GM23338 (cell line): ENCODE data around the gene TJP2. TPM values are rescaled to one million over a fixed set of nuclear protein-coding genes. Genes with fewer than 3 reads are reported as not detected.

Source experiments
- ATAC-seq: fragments of 200-7000 bp; cut with Tn5 transposase; 3 replicates; pipeline ENCODE4 v1.9.1; 2020
- DNase-seq: peaks from one replicate; pipeline ENCODE4 v3.0.0-alpha.2; 2015; ENCODE audit warnings: low spot score
- H2AFZ ChIP-seq: fragments of 200-600 bp; sonication (generic); 2 replicates; pipeline ENCODE4 v1.8.0; 2016; ENCODE audit warnings: antibody characterized with exemption, mild to moderate bottlenecking, moderate library complexity
- H3F3A ChIP-seq: fragments of 200-600 bp; sonication (generic); replicated peaks from 2 replicates; pipeline ENCODE4 v1.8.0; 2017; ENCODE audit warnings: antibody characterized with exemption, mixed run types, low read depth
- H3K27ac ChIP-seq: fragments of 200-600 bp; sonication (generic); 2 replicates; pipeline ENCODE4 v1.6.1; 2016; ENCODE audit warnings: low read depth
- H3K27me3 ChIP-seq: fragments of 200-600 bp; sonication (generic); 2 replicates; pipeline ENCODE4 v1.8.0; 2016; ENCODE audit warnings: mild to moderate bottlenecking, mixed run types, moderate library complexity; ENCODE audit not compliant: insufficient read depth
- H3K36me3 ChIP-seq: fragments of 200-600 bp; sonication (generic); 2 replicates; pipeline ENCODE4 v1.8.0; 2016; ENCODE audit warnings: mild to moderate bottlenecking; ENCODE audit not compliant: insufficient read depth
- H3K4me1 ChIP-seq: fragments of 200-600 bp; sonication (generic); 2 replicates; pipeline ENCODE4 v1.8.0; 2016; ENCODE audit warnings: mild to moderate bottlenecking, moderate library complexity; ENCODE audit not compliant: insufficient read depth
- H3K4me2 ChIP-seq: fragments of 200-600 bp; sonication (generic); 2 replicates; pipeline ENCODE4 v1.7.1; 2017; ENCODE audit warnings: mixed run types
- H3K4me3 ChIP-seq: fragments of 200-600 bp; sonication (generic); 2 replicates; pipeline ENCODE4 v1.6.1; 2016; ENCODE audit warnings: mixed run types
- H3K79me2 ChIP-seq: fragments of 200-600 bp; sonication (generic); replicated peaks from 2 replicates; pipeline ENCODE4 v1.8.0; 2017; ENCODE audit warnings: mild to moderate bottlenecking; ENCODE audit not compliant: insufficient read depth
- H3K9me2 ChIP-seq: fragments of 200-600 bp; sonication (generic); 2 replicates; pipeline ENCODE4 v1.8.0; 2017; ENCODE audit not compliant: insufficient read depth
- H4K20me1 ChIP-seq: fragments of 200-600 bp; sonication (generic); replicated peaks from 2 replicates; pipeline ENCODE4 v1.8.0; 2017; ENCODE audit warnings: mild to moderate bottlenecking; ENCODE audit not compliant: insufficient read depth
- H3K27ac Mint-ChIP-seq: 2 replicates; pipeline ENCODE4 v1.8.0; 2020; ENCODE audit warnings: inconsistent platforms, mild to moderate bottlenecking, moderate library complexity, mixed read lengths
- H3K27me3 Mint-ChIP-seq: 3 replicates; pipeline ENCODE4 v1.8.0; 2022; ENCODE audit warnings: low read depth, mild to moderate bottlenecking, moderate library complexity, mixed read lengths, inconsistent platforms; ENCODE audit not compliant: insufficient read depth, poor library complexity
- H3K36me3 Mint-ChIP-seq: 3 replicates; pipeline ENCODE4 v1.8.0; 2021; ENCODE audit warnings: low read depth, mild to moderate bottlenecking, inconsistent platforms, moderate library complexity, mixed read lengths
- H3K4me1 Mint-ChIP-seq: 3 replicates; pipeline ENCODE4 v1.8.0; 2020; ENCODE audit warnings: mild to moderate bottlenecking, inconsistent platforms, mixed read lengths
- H3K4me3 Mint-ChIP-seq: 3 replicates; pipeline ENCODE4 v1.8.0; 2021; ENCODE audit warnings: moderate library complexity, mild to moderate bottlenecking, inconsistent platforms, mixed read lengths
- H3K9me3 Mint-ChIP-seq: 3 replicates; pipeline ENCODE4 v1.8.0; 2020; ENCODE audit warnings: moderate library complexity, mild to moderate bottlenecking, inconsistent platforms, mixed read lengths
- CREB1 ChIP-seq: fragments of 250-450 bp; sonication (Bioruptor Pico); IDR thresholded peaks from 2 replicates; pipeline ENCODE4 v1.5.0; 2020; ENCODE audit warnings: low read depth, mild to moderate bottlenecking, moderate library complexity
- CTCF ChIP-seq, 2 experiments: fragments of 200-600 bp in 1 of 2; sonication (generic) in 1 of 2; conservative IDR thresholded peaks; 2 replicates each; pipeline versions ENCODE4 v1.5.1 to v1.6.1; 2016 to 2017; ENCODE audit warnings: antibody characterized with exemption in 2 of 2, low read depth in 2 of 2, mild to moderate bottlenecking in 2 of 2, moderate library complexity in 1 of 2
- ETS1 ChIP-seq: IDR thresholded peaks from 2 replicates; pipeline ENCODE4 v1.6.1; 2016; ENCODE audit warnings: antibody characterized with exemption
- EZH2 ChIP-seq: fragments of 200-600 bp; sonication (generic); IDR thresholded peaks from one replicate; pipeline ENCODE4 v1.8.0; 2017; ENCODE audit warnings: antibody characterized with exemption, mild to moderate bottlenecking, low read depth; ENCODE audit not compliant: unreplicated experiment
- EZH2phosphoT487 ChIP-seq: fragments of 200-600 bp; sonication (generic); IDR thresholded peaks from one replicate; pipeline ENCODE4 v1.8.1; 2018; ENCODE audit warnings: antibody characterized with exemption; ENCODE audit not compliant: unreplicated experiment
- JUNB ChIP-seq: IDR thresholded peaks from one replicate; pipeline ENCODE4 v1.6.1; 2016; ENCODE audit warnings: antibody characterized with exemption; ENCODE audit not compliant: unreplicated experiment
- NANOG ChIP-seq: IDR thresholded peaks from 2 replicates; pipeline ENCODE4 v1.6.1; 2016; ENCODE audit warnings: antibody characterized with exemption, borderline replicate concordance
- POLR2AphosphoS5 ChIP-seq: IDR thresholded peaks from 2 replicates; pipeline ENCODE4 v1.6.1; 2016; ENCODE audit warnings: antibody characterized with exemption, low read depth
- REST ChIP-seq: IDR thresholded peaks from one replicate; pipeline ENCODE4 v1.6.1; 2018; ENCODE audit warnings: antibody characterized with exemption; ENCODE audit not compliant: unreplicated experiment
- STAT1 ChIP-seq: IDR thresholded peaks from one replicate; pipeline ENCODE4 v1.6.1; 2016; ENCODE audit warnings: antibody characterized with exemption; ENCODE audit not compliant: unreplicated experiment
- ZNF114 ChIP-seq: fragments of 250-450 bp; sonication (Bioruptor Pico); IDR thresholded peaks from 2 replicates; pipeline ENCODE4 v1.5.0; 2020; ENCODE audit warnings: mild to moderate bottlenecking, moderate library complexity
- ZNF331 ChIP-seq: fragments of 250-450 bp; sonication (Bioruptor Pico); IDR thresholded peaks from 2 replicates; pipeline ENCODE4 v1.5.0; 2020; ENCODE audit warnings: low read depth, mild to moderate bottlenecking, moderate library complexity
- ZNF462 ChIP-seq: fragments of 250-450 bp; sonication (Bioruptor Pico); IDR thresholded peaks from 2 replicates; pipeline ENCODE4 v1.5.0; 2020; ENCODE audit warnings: mild to moderate bottlenecking, moderate library complexity
- polyA plus RNA-seq: library from polyadenylated mRNA; unstranded; fragments of >200 nt; fragmentation: Nextera tagmentation; extraction: Ambion mirVana; gene quantifications from 2 replicates; pipeline ENCODE4 v1.2.1, GENCODE V29; 2016
- total RNA-seq: library from RNA; depleted of rRNA; stranded (reverse); fragments of >200 nt; shearing (Covaris generic); gene quantifications from 2 replicates; pipeline ENCODE4 v1.2.3, GENCODE V29; 2014

Gene TJP2
- total and polyA plus RNA-seq, 2 experiments from 2014 or later: 37.6 to 234 TPM

GRCh38 chr9:69204326-69204725, 30.2 kb downstream of the TJP2 start:
- H4K20me1 ChIP-seq: 0 out of 2 replicates have a peak, but pooled peaks cover 7% of the 10 kb centered on the region

More at GRCh38 chr9:69204326-69204725, 30.2 kb downstream of the TJP2 start:
- H3K4me1 ChIP-seq: peaks cover 53% of the 10 kb centered on the region
- DNase-seq (no peak), ATAC-seq (no peak)
- H3K9me3 Mint-ChIP-seq: no peaks in the 10 kb centered on the region
- peaks cover 67% of the 10 kb centered on the region for H3K4me1 Mint-ChIP-seq
- H3K79me2 ChIP-seq: peaks cover 81% of the 10 kb centered on the region
- no peaks in the 10 kb centered on the region for H3K27me3 ChIP-seq
- H3F3A ChIP-seq: no peaks in the 10 kb centered on the region
- H3K4me3 ChIP-seq: no peak overlapping the region
- H3K4me3 Mint-ChIP-seq: no peak overlapping the region
- no peak overlapping the region for H3K27ac Mint-ChIP-seq
- H3K4me2 ChIP-seq: peak overlapping the region; percentile 36; the same call in 1 of the 2 replicates
- H2AFZ ChIP-seq: no peak overlapping the region
- TF ChIP-seq EZH2phosphoT487 (no peak), ZNF331 (no peak), REST (no peak), EZH2 (no peak), STAT1 (no peak), ZNF114 (CRISPR knock-in tag) (no peak), POLR2AphosphoS5 (no peak), JUNB (no peak), ETS1 (no peak), CREB1 (CRISPR knock-in tag) (no peak), NANOG (no peak), ZNF462 (CRISPR knock-in tag) (no peak), CTCF (conservative IDR thresholded peaks at IDR 0.05; ENCODE audit: low read depth in 2 of 2) (no peak)
- H3K36me3 ChIP-seq: no peaks in the 10 kb centered on the region
- H3K9me2 ChIP-seq: no peaks in the 10 kb centered on the region; the same call in 1 of the 2 replicates
- no peaks in the 10 kb centered on the region; the same call in 2 of the 3 replicates for H3K36me3 Mint-ChIP-seq
- peaks cover 4% of the 10 kb centered on the region for H3K27me3 Mint-ChIP-seq
- H3K27ac ChIP-seq: peak overlapping the region; percentile 6; the same call in 1 of the 2 replicates
